ENCODE data around the gene KRT79.

KRT79 gene

DNA sequence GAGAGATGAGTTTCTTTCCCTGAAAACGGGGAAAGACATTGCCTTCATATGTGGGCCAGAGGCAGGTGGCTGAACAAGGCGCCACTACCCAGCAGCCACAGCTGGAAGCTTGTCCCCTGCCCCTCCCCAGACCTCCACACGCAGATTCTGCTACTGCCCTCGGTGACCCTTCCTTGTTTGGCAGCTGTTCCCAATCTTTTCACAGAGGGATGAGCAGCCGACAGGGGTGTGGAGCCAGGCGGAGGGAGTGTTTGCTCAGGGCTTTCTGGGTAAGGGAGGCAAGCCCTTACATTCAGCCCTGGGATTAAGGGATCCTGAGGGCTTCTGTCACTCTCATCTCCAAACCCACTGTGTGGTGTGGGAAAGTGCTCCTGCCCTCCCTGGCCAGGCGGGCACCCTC, 15.7 kb downstream of the KRT79 start:
- no peak for DNase-seq

DNA sequence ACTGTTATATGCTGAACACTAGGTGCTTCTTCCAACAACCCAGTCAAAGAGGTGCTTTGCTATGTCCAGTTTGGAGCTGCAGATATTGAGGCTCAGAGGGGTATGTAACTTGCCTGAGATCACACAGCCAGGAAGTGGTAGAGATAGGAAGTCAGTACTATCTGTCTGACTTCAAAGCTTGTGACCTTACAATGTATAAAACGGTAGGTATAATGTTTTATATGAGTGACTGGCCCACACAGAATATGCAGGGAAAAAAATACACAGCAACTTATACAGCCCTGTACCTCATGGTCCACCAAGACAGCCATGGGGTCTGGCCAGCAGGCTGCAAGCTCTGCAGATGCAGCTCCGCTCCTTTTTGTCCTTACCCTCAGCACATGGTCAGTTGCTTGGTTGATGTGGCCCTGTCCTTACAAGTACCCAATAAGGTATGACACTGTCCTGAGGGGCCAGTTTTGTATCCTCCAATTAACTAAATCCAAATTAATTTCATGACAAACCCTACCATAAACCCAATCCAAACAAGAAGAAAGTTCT, 16.3 kb downstream of the KRT79 start:
- DNase-seq, result no peak

DNA sequence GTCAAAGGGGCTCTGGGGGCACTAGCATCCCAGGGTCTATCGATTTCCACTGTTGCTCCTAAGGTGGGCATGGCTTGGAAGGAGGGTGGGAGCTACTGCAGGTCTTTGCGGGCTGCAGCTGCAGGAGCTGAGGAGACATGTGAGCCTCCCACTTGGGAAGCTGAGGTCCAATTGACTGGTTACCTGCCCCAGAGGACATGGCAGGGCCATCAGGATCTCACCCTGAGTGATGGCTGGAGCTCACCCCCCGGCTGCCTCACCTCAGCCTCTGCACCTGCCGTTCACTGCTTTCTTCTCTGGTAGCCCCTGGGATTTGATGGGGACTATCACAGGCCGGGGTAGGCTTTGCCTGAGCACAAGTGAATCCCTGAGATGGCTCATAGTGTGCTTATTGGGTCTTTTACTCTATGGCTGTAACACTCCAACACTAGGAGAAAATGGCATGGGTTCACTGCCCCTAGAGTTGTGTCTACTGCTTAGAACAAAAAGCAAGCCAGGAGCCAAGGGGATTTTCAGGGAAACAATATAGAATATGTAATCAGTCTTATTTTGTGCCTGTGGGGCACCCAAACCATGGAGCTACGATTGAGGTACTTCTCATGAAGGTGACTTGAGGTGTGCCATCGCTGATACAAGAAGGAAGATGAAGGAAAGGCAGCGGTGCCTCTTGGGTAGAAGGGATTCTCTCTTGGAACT, 17.0 kb downstream of the KRT79 start:
- no peak for DNase-seq

DNA sequence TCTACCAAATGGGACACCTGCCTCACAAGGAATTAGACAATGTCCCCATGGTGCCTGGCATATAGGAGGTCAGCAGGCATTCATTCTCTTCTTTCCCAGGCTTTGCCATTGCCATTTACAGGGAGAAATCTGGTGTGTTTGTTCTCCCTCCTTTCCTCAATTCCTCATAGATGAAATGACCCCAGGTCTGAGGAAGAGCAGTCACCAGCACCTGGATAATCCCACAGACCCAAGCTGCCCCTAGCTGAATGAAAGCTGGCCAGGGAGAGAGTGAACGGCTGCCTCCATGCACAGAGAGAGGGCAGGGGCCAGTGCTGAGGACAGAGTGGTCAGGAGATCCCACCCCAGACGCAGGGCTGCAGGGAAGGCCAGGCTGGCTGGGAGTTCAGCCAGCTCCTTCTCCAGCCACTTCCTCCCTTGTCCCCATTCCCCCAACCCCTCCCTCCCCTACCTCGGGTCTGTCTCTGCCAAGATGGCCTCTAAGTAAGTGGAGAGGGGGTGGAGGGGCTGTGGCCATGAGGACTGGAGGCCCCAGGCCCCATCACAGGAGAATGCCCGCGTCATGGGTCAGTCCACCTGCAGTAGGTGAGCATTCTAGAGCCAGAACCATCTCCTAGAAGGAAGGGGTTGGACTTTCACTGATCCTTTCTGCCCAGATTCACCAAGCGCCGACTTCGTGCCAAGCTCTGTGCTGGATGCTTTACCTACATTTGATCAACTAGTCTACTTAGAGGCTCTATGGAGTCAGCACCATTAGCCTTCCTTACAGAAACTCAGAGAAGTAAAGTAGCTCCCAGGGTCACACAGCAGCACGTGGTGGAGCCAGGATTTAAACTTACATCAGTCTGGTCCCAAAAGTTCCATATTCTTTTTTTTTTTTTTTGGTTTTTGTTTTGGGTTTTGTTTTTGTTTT, 18.2 kb downstream of the KRT79 start:
- no peak for DNase-seq

DNA sequence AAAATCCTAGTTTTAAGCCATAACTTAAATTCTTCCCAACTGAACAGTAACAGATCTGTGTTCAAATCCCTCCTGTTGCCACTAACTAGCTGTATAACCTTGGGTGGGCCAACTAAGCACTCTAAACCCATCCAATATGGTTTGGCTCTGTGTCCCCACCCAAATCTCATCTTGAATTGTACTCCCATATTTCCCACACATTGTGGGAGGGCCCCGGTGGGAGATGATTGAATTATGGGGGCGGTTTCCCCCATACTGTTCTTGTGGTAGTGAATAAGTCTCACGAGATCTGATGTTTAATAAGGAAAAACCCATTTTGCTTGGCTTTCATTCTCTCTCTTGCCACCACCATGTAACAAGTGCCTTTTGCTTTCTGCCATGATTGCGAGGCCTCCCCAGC, 18.9 kb downstream of the KRT79 start:
- no peak for DNase-seq

DNA sequence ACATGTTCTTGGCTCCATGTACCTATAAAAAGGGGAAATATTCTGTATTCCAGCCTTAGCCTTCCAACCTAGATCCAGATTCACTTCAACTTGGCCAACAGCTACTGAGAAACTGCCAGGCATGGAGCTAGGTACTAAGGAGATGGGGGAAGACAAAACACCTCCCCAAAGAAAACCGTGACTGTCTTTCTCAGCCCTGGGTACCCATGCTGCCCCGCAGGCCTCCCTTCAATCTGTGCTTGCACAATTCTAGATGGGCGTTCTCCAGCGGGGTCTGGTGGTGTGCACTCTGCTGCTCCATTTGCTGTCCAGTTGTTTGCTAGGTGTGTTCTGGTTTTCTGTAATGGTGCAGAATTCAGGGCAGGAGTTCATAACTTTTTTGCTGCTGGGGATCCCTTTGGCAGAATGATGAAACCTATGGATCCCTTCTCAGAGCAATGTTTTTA, 19.4 kb downstream of the KRT79 start:
- DNase-seq, result no peak

DNA sequence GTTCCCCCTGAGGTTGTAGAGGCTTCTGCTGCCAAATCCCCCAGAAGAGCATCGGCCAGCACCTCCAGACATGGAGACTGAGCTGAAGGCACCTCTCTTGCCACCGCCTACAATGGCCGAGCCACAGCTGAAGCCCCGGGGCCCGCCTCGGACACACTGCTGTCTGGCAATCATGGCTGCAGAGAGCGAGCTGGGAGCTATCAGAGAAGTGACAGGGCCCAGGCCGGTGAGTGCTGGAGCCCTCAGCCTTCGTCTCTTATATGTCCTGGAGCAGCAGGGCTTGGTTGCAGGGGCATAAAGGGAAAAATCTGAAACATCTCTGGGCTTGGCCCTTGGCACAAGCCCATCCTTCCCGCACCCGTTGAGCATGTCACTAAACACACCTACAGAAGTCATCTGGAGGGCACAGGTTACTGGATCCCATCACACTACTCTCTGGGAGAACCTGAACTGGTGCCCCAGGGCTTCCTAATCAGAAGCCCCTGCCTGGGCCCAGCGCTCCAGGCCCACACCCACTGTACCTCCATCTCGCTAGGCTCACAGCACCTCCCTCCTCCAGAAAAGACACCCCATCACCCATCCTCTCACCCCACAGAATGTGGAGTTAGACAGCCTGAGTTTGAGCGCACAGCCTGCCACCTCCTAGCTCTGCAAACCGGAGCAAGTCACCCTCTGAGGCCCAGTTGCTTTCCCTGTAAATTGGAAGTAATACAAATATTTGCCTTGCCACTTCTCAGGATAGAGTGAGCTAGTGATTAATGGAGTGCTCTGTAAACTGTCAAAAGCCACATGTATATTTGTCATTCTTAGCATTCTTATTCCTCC, 20.0 kb downstream of the KRT79 start, which contains the start of gene KRT4:
KRT4 (minus strand) TSS at position 232 of the 825 bp plus-strand sequence; CDS start at position 174, 58 bp downstream.
- no peak for DNase-seq

DNA sequence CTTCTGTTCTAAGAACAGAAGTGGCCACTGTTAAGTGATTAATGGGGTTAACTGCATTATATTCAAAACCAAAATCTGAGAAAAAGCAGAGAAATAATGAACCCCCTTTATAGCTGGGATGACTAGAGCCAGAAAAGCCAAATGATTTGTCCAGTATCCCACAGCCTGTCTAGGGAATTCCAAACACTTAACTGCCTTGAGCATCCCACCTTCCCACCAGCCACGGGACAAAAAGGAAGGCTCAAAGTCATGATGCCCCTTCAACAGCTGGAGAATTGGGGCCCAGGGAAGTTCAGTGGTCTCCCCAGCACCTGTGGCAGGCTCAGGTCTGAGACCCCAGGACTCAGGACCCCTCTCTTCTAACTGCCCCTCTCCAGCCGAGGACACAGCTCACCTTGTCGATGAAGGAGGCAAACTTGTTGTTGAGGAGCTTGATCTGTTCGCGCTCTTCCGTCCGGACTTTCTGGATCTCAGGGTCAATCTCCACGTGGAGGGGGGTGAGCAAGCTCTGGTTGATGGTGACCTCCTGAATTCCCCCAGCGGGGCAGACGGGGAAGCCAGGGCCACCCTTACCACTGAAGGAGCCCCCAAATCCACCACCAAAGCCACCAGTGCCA, 20.8 kb downstream of the KRT79 start:
- no peak for DNase-seq

DNA sequence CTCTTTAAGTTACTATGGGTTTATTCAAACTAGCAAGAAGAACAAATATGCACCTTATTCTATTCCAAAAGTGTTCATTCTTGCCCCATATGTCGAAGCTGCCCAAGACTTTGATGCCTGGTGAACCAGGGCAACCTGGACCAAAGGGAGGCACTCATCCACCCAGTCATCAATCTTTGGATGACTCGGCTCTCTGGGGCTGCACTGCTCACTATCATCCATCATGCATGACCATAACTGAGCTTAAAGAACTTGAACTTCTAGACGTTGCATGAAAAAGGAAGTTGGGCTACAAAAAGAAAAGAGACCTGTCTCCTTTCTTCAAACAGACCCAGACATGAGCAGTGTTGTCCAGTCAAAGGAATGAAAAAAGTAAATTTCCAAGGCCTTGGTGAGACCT, 21.4 kb downstream of the KRT79 start:
- DNase-seq, result no peak

DNA sequence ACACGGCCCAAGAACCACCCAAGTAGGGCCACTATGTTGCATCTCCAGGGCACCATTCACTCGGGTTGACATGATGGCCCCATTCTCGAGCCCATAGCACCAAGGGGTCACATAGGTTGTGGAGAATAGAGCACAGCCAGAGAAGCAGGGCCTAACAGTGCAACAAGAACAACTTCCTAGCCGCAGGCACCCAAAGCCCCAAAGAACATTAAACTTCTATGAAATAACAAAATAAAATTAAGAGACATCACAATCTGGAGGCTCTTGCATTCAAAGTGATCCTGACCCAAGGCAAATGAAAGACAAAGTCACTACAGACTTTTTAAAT, 22.1 kb downstream of the KRT79 start:
- no peak for DNase-seq

DNA sequence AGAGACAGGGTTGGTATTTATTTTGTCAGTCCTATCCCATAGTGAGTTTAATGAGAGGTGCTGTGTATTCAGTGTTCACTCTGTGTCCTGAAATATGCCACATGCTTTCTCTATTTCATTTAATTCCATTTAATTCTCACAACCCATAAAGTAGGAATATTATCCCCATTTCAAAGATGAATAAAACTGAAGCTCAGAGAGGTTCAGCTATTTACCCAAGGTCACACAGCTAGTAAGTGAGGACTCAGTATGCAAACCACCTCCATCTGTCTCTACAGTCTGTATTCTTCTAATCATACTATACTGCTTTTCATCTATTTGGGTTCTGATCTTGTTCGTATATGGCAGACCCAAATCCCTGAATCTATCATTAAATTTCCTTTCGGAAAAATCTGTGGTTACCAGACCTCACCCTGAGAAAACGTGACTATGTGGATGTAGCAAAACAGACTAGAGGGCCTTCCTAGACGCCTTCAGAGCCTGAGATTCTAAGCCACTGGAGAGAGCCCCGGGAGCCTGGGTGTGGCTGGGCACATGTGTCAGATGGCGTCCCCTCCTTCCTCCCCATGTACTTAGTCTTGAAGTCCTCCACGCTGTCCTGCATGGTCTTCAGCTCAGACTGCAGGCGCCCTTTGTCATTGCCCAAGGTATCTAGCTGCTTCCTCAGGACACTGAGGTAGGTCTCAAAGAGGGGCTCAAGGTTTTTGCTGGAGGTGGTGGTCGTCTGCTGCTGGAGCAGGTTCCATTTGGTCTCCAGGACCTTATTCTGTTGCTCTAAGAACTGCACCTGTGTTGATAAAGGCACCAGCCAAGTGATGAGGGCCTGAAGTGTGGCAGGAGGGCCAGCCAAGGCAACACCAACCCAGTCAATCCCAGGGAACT, 22.7 kb downstream of the KRT79 start:
- DNase-seq, result no peak

DNA sequence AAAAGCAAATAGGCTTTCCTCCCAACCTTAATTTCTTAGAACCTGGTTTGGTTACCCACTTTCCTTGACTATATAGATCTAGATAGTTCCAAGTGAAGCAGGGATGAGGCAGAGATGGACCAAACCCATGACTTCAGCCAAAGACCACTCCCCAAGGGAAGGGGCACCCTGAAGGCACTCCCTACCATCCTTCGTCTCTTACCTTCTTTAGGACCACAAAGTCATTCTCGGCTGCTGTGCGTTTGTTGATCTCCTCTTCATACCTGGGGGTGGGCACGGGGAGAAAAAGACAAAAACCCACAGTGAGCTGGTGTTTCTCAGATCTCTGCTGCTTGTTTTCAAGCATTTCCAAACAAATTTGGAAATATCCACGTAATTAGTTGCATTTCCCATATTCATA, 23.6 kb downstream of the KRT79 start:
- DNase-seq, result no peak

DNA sequence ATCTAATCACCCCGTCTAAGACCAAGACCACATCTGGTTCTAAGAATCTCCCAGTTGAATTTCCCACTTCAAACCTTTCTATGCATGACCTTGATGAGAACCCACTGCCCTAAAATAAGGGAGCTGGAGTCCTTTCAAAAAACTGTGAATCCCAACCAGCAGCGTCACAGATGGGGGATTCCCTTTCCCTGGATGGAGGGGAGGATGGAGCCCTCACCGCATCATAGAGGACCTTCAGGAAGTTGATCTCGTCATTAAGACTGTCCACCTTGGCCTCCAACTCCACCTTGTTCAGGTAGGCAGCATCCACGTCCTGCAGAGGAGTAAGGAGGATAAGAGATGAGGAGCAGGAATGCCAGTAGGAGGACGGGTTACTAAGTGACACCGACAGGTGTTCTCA, 24.9 kb downstream of the KRT79 start:
- DNase-seq, result no peak

DNA sequence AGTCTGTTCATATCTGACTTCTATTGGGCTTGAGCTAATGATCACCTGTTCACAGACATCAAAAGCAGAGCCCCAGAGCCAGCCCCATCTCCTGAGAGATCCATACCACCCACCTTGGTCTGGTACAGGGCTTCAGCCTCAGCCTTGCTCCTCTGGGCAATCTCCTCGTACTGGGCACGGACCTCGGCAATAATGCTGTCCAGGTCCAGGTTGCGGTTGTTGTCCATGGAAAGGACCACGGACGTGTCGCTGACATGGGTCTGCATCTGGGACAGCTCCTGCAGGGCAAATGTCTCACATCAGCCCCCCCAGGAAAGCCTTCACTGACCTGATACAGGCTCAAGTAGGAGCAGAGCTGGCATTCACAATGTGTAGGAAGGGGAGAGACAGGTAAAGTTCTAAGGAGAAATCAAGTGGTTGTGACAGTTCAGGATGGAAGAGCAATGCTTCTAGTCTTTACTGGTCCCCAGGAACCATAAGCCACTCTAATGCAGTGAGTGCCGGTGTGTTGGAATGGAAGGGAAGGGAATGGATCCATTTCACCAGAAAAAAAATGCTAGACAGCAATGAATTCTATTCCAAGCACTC, 25.4 kb downstream of the KRT79 start:
- DNase-seq, result no peak

DNA sequence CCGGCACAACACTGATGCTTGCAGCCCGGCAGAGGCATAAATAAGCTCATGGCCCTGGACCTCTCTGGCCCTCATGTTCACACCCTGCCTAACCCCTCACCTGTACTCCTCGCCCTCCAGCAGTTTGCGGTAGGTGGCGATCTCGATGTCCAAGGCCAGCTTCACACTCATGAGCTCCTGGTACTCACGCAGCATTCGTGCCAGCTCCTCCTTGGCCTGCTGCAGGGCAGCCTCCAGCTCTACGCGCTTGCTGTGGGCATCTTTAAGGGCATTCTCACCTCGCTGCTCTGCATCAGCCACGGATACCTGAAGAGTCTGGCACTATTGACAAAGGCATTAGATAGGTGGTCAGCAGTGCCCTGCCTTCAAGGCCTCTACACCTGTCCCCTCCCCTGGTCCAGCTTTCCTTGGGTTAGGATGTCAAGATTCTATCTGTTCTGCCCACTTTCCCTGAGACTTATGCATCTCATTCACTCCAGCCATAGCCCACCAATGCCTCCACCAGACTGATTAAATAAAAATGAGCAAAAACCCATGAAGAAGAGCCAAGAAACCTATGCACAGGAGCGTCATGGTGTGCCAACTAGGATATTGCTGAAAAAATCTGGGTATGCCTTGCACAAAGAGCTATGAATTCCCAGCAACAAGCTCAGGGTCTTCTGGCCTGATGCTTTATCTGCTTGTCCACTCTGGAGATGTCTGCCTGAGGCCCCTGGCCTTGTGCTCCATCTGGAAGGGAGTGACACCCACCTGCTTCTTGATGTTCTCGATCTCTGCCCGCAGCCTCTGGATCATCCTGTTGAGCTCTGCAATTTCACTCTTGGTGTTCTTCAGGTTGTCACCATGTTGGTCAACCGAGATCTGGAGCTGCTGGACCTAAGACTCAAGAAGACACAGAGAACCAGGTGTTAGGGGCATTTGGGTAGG, 26.3 kb downstream of the KRT79 start:
- no peak for DNase-seq

DNA sequence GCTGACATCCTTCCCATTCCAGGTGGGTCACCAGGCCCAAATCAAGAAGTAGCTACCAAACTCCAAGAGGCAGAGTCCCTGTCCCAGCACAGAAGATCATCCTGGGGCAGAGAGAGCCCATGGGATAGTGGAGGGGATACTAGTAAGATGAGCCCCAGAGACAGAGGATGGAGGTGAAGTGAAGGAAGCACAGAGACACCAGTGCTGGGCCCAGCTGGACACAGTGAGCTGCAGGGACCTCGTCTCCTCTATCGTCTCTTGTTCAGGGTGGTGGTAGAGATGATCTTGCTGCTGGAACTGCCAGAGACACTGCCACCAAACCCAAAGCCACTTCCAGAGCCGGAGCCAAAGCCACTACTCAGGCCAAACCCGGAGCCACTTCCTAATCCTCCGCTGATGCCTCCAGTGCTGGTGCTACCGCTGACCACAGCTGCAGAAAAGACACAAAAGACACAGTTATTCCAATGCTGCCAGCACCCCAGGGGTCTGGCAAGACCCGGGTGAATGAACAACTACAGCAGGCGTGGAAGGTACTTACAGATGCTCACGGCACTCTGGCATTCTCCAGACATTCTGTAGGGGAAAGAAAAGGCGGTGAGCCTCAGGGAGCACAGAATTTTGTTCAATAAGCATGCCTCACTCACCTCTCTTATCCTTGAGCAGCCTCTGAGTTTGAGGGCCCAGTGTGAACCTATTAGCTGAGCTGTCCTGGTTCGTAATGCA, 27.1 kb downstream of the KRT79 start:
- no peak for DNase-seq

DNA sequence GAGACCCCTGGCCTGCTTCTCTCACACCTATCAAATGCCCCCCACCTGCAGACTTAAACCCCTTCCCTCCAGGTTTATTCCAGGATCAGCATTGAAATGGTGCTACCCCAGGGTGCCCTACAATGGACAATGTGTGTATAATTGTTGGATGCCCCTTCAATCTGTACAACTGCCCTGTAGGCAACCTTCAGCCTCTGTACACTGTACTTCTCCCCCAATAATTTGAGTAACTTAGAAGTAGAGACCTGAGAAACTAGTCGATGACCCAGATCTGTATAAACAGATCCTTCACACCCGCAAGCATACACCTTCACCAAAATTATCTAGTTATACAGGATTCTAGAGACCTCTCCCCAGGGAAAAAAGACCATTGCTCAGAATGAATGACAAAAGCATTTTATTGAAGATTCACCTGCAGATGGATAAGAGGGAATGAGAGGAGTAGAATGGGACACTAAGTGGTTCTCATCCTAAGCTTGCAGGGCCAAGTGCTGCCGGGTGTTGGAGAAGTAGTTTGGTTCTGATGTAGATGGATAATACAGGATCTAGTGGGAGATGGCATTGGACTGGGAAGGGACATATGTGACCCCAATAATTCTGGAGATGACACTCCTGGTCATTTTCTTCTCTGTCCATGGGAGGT, 27.8 kb downstream of the KRT79 start:
- DNase-seq, result no peak

DNA sequence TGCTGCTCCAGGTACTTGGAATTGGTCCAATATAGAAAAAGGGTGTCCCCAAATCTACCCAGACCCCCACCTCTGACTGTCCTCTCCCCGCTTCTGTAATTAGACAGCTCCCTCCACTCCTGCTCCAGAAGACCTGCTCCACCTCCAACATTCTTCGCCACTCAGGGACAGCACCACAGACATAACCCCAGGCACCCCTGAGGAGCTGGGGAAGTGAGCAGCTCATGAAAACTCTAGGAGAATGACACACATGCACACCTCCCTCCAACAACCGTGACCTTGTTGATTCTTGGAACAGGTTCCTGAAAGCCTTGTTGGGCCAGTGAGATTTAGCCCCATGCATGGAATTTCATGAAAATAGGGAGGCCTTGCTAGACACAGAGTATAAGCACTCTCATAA, 28.4 kb downstream of the KRT79 start:
- DNase-seq, result no peak

DNA sequence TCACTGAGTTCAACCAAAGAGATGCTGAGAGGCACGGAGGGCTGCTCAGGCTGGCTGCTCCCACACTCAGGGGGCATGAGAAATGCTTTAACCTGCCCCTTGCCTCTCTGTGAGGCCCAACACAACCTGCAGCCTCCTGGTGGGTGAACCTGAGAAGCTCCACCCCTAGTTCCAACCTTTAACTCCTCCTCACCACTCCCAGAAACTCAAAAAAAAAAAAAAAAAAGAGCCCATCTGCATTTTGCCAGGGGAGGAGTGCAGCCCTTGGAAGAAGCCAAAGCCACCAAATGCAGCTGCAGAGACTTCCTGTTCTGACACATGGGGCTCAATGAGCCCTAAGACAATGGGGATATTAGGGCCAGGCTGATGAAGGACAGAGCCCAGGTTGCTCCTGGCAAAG, 29.1 kb downstream of the KRT79 start:
- no peak for DNase-seq
